K562 (cell line): ENCODE measurements around the gene ZNF500. TPM values are rescaled to one million over a fixed set of nuclear protein-coding genes. Genes with fewer than 3 reads are reported as not detected.
A peak's percentile ranks its signal among the peaks of the same experiment; 100 is the strongest.

ENCODE experiments used
- CHAMP1 ChIP-seq: fragments of 450-650 bp; IDR thresholded peaks from 2 replicates; pipeline ENCODE4 v1.6.1; 2016; ENCODE audit warnings: mild to moderate bottlenecking
- DIDO1 ChIP-seq: fragments of 450-650 bp; IDR thresholded peaks from 2 replicates; pipeline ENCODE4 v1.6.1; 2016; ENCODE audit warnings: low read depth, missing biosample characterization, missing genetic modification characterization
- ETV1 ChIP-seq: fragments of 450-650 bp; conservative IDR thresholded peaks from 2 replicates; pipeline ENCODE4 v1.6.1; 2016; ENCODE audit warnings: missing genetic modification characterization, control low read depth, low read depth, missing compliant biosample characterization
- EWSR1 ChIP-seq: fragments of 450-650 bp; IDR thresholded peaks from 2 replicates; pipeline ENCODE4 v1.6.1; 2018; ENCODE audit warnings: borderline replicate concordance, mild to moderate bottlenecking, low read depth, moderate library complexity; ENCODE audit not compliant: partially characterized antibody
- KDM4B ChIP-seq, 2 experiments: fragments of 450-650 bp in 1 of 2; sonication (generic) in 1 of 2; IDR thresholded peaks; 2 replicates each; pipeline ENCODE4 v1.6.1; 2016 to 2017; ENCODE audit warnings: borderline replicate concordance in 2 of 2, antibody characterized with exemption in 1 of 2, low read depth in 1 of 2, mild to moderate bottlenecking in 1 of 2
- SP2 ChIP-seq: IDR thresholded peaks from 2 replicates; pipeline ENCODE4 v1.6.1; 2011; ENCODE audit warnings: mild to moderate bottlenecking, low read depth, low read length, moderate library complexity; ENCODE audit not compliant: poor library complexity, severe bottlenecking; ENCODE audit errors: extremely low read depth
- STAT5B ChIP-seq: fragments of 250-450 bp; sonication (Bioruptor Pico); IDR thresholded peaks from 2 replicates; pipeline ENCODE4 v1.8.0; 2021; ENCODE audit warnings: mild to moderate bottlenecking, inconsistent platforms
- TCF7L2 ChIP-seq: fragments of 150-350 bp; IDR thresholded peaks from 2 replicates; pipeline ENCODE4 v1.6.1; 2016; ENCODE audit warnings: low read depth, mild to moderate bottlenecking, low read length, moderate library complexity
- ZBTB12 ChIP-seq: fragments of 250-450 bp; sonication (Bioruptor Pico); IDR thresholded peaks from 2 replicates; pipeline ENCODE4 v1.4.0; 2020
- ZNF175 ChIP-seq: fragments of 200-800 bp; sonication (Bioruptor generic); IDR thresholded peaks from 2 replicates; pipeline ENCODE4 v1.6.1; 2016; ENCODE audit warnings: low read depth, mild to moderate bottlenecking, missing genetic modification characterization, missing compliant biosample characterization
- polyA plus RNA-seq, 8 experiments: library from polyadenylated mRNA; depleted of rRNA in 4 of 8; stranded (reverse) in 5 of 8; unstranded in 3 of 8; fragments of >200 nt; fragmentation: Nextera tagmentation in 2 of 8; fragmentation: Illumina TruSeq in 1 of 8; extraction: Ambion mirVana in 2 of 8; extraction: Trizol in 1 of 8; gene quantifications; 2 replicates each; pipeline versions ENCODE4 v1.2.1 to v1.2.3, GENCODE V29; 2011 to 2014; ENCODE audit warnings: inconsistent platforms in 1 of 8, missing spikeins in 1 of 8
- total RNA-seq, 7 experiments: library from RNA; depleted of rRNA in 6 of 7; stranded (reverse); fragments of >200 nt in 6 of 7; fragmentation: Illumina TruSeq in 2 of 7; extraction: Trizol in 2 of 7; gene quantifications; 2 replicates each; pipeline versions ENCODE4 v1.2.1 to v1.2.3, GENCODE V29; 2011 to 2021; ENCODE audit warnings: low replicate concordance in 1 of 7
- TF ChIP-seq, protein P1 (sequence below): fragments of 200-800 bp; sonication (Bioruptor generic); IDR thresholded peaks from 2 replicates; pipeline ENCODE4 v1.6.1; 2016; ENCODE audit warnings: missing genetic modification characterization, missing compliant biosample characterization
- TF ChIP-seq, protein P2 (sequence below), 2 experiments: IDR thresholded peaks in 1 of 2; conservative IDR thresholded peaks in 1 of 2; 2 replicates each; pipeline ENCODE4 v1.6.1; 2016; ENCODE audit warnings: low read depth in 2 of 2, mild to moderate bottlenecking in 1 of 2, missing compliant biosample characterization in 1 of 2, missing genetic modification characterization in 1 of 2, moderate library complexity in 1 of 2

The ZNF500 gene
- total and polyA plus RNA-seq, 9 of the 15 experiments (the other 6 are each of a cell fraction or from before 2014, with no cell fraction given), result 0.80 to 20.8 (median 5.3) TPM

- TF ChIP-seq, protein P1, sequence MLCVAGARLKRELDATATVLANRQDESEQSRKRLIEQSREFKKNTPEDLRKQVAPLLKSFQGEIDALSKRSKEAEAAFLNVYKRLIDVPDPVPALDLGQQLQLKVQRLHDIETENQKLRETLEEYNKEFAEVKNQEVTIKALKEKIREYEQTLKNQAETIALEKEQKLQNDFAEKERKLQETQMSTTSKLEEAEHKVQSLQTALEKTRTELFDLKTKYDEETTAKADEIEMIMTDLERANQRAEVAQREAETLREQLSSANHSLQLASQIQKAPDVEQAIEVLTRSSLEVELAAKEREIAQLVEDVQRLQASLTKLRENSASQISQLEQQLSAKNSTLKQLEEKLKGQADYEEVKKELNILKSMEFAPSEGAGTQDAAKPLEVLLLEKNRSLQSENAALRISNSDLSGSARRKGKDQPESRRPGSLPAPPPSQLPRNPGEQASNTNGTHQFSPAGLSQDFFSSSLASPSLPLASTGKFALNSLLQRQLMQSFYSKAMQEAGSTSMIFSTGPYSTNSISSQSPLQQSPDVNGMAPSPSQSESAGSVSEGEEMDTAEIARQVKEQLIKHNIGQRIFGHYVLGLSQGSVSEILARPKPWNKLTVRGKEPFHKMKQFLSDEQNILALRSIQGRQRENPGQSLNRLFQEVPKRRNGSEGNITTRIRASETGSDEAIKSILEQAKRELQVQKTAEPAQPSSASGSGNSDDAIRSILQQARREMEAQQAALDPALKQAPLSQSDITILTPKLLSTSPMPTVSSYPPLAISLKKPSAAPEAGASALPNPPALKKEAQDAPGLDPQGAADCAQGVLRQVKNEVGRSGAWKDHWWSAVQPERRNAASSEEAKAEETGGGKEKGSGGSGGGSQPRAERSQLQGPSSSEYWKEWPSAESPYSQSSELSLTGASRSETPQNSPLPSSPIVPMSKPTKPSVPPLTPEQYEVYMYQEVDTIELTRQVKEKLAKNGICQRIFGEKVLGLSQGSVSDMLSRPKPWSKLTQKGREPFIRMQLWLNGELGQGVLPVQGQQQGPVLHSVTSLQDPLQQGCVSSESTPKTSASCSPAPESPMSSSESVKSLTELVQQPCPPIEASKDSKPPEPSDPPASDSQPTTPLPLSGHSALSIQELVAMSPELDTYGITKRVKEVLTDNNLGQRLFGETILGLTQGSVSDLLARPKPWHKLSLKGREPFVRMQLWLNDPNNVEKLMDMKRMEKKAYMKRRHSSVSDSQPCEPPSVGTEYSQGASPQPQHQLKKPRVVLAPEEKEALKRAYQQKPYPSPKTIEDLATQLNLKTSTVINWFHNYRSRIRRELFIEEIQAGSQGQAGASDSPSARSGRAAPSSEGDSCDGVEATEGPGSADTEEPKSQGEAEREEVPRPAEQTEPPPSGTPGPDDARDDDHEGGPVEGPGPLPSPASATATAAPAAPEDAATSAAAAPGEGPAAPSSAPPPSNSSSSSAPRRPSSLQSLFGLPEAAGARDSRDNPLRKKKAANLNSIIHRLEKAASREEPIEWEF (CRISPR knock-in tag), result no peak
- TF ChIP-seq DIDO1 (no peak), TCF7L2 (no peak), ETV1 (tag) (no peak), EWSR1 (no peak), SP2 (peak; percentile 82), KDM4B (IDR thresholded peaks at IDR 0.05; ENCODE audit: borderline replicate concordance in 2 of 2, low read depth in 1 of 2) (no peak), STAT5B (CRISPR knock-in tag) (no peak), ZBTB12 (no peak), CHAMP1 (no peak), ZNF175 (CRISPR knock-in tag) (no peak)
- TF ChIP-seq, protein P2, sequence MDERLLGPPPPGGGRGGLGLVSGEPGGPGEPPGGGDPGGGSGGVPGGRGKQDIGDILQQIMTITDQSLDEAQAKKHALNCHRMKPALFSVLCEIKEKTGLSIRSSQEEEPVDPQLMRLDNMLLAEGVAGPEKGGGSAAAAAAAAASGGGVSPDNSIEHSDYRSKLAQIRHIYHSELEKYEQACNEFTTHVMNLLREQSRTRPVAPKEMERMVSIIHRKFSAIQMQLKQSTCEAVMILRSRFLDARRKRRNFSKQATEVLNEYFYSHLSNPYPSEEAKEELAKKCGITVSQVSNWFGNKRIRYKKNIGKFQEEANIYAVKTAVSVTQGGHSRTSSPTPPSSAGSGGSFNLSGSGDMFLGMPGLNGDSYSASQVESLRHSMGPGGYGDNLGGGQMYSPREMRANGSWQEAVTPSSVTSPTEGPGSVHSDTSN (CRISPR knock-in tag; IDR thresholded peaks at IDR 0.05; ENCODE audit: low read depth), result peak; percentile 90
- TF ChIP-seq, protein P2 (tag; conservative IDR thresholded peaks at IDR 0.05; ENCODE audit: low read depth), result peak; percentile 93
These were observed 35.8 kb upstream of the ZNF500 start (continued) for GRCh38 chr16:4802659-4803287.
